GM19035 (cell line): ENCODE data around the gene DNAI4.
"Not testable (repeated sequence)": the region's sequence is repeated elsewhere in the genome, so short reads cannot be mapped to it uniquely, and the experiment has no call there.

Source experiments
- ATAC-seq: cut with Tn5 transposase; IDR thresholded peaks from one replicate; pipeline ENCODE4 v1.9.1; 2021; ENCODE audit not compliant: unreplicated experiment

Gene DNAI4, protein sequence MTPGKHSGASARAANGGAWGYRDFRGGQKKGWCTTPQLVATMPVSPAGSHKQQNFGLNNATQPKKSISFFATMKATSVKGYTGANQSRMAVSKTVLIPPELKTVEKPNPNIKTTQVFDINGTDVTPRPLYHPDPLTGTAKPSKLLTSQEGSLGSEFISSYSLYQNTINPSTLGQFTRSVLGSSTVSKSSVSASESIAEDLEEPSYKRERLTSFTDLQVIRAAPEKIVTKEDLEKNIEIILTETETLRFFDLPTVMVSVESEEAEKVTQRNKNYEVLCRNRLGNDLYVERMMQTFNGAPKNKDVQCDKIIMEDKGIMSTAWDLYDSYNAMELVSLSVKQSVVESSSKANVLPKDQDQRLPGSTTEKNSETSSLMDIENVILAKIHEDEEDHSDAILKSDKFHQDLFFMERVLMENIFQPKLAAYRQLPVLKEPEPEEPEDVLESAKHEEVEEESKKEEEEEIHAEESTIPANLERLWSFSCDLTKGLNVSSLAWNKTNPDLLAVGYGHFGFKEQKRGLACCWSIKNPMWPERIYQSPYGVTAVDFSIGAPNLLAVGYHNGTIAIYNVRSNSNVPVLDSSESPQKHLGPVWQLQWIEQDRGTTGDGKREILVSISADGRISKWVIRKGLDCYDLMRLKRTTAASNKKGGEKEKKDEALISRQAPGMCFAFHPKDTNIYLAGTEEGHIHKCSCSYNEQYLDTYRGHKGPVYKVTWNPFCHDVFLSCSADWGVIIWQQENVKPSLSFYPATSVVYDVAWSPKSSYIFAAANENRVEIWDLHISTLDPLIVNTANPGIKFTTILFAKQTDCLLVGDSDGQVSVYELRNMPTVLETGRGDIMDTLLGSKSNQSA

DNA sequence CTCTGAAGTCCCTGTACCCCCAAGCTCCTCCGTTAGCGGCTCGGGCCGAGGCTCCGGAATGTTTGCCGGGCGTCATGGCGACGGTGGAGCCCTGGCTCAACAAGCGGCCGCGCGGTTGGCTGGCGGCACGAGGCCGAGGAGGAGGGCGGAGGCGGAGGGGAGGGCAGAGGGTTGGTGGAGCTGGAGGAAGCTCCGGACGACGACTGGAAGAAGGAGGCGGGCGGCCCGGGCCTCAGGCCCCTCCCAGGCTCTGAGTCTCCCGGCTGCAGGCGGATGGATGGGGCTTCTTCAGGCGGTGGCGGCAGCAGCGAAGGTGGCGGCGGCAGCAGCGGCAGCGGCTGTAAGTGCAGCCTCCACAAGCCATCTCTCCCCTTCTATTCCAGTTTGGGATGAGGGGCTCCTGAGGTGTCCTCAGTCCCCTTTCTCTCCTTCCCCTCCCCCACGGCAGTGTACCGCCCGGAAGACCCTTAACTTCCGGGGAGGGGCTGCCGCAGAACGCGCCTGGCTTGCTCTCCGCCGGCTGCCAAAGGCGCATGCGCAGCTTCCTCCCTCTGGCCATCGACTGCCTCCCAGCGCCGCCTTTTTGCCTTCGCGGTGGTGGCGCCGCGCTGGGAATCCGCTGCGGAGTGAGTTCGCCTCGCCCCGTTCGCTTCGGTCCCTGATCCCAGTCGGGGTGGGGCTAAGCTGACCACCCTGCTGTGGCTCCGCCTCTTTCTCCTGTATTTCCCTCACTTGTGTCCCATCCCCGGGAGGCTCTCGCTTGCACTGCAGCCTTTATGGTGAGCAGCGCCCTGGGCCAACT lies at the start of gene DNAI4, which contains the start of gene MIER1:
DNAI4 (minus strand) TSS at position 101 of the 802 bp plus-strand sequence; CDS start at position 76, 25 bp downstream.
MIER1 (plus strand) TSS at position 235 of the 802 bp plus-strand sequence; CDS start at position 274, 39 bp downstream.
- peak; percentile 93 for ATAC-seq

GRCh38 chr1:66968574-66968973 lies 43.9 kb upstream of the DNAI4 start:
- no peak for ATAC-seq

DNA sequence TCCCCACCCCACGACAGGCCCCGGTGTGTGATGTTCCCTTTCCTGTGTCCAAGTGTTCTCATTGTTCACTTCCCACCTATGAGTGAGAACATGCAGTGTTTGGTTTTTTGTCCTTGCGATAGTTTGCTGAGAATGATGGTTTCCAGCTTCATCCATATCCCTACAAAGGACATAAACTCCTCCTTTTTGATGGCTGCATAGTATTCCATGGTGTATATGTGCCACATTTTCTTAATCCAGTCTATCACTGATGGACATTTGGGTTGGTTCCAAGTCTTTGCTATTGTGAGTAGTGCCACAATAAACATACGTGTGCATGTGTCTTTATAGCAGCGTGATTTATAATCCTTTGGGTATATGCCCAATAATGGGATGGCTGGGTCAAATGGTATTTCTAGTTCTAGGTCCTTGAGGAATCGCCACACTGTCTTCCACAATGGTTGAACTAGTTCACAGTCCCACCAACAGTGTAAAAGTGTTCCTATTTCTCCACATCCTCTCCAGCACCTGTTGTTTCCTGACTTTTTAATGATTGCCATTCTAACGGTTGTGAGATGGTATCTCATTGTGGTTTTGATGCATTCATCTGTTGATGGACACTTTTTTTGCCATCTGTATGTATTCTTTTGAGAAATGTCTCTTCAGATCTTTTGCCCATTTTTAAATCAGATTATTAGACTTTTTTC lies 41.7 kb upstream of the DNAI4 start:
- not testable (repeated sequence) for ATAC-seq

DNA sequence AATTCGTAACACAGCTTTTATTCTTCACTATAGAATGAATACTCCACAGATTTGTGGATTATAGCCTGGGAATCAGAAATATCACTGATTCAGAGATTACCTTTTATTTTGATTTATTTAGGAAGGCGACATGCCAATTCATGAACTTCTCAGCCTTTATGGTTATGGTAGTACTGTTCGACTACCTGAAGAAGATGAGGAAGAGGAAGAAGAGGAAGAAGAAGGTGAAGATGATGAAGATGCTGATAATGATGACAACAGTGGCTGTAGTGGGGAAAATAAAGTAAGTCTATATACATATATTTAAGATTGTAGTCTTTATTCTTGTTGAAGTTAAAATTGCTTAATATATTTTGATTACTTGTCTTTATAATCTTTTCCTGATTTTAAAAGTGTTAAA lies 33.3 kb upstream of the DNAI4 start:
- ATAC-seq, result no peak

- peak; percentile 49 for ATAC-seq
Measured at GRCh38 chr1:66954208-66954607, 29.6 kb upstream of the DNAI4 start.

GRCh38 chr1:66951513-66951912 lies 26.9 kb upstream of the DNAI4 start:
- no peak for ATAC-seq

GRCh38 chr1:66947267-66947666 lies 22.6 kb upstream of the DNAI4 start:
- ATAC-seq, result no peak

GRCh38 chr1:66945316-66945715 lies 20.7 kb upstream of the DNAI4 start:
- ATAC-seq, result no peak

GRCh38 chr1:66944330-66945274 lies 19.9 kb upstream of the DNAI4 start:
- ATAC-seq, result no peak

DNA sequence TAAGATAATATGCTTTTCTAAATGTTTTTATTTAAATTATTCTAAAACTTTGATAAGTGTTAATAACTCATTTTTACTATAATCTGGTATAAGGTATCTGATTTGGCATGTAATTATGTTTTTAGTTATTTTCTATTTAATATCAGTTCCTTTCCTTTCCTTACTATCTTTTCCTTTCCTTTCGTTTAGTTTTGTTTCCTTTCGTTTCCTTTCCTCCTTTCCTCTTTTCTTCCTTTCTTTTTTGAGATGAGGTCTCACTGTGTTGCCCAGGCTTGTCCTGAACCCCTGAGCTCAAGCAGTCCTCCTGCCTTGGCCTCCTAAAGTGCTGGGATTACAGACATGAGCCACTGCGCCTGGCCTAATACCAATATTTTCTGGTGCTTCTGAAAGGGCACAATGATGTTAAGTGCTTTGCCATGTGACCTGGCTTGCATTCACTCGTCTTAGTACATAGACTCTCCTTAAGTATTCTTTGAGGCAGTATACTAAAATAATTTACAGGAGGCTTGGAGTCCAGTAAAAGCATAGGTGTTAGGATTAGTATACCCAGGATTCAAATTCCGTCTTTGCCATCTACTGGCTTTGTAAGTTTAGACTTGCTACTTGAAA lies 18.8 kb upstream of the DNAI4 start:
- ATAC-seq, result no peak

DNA sequence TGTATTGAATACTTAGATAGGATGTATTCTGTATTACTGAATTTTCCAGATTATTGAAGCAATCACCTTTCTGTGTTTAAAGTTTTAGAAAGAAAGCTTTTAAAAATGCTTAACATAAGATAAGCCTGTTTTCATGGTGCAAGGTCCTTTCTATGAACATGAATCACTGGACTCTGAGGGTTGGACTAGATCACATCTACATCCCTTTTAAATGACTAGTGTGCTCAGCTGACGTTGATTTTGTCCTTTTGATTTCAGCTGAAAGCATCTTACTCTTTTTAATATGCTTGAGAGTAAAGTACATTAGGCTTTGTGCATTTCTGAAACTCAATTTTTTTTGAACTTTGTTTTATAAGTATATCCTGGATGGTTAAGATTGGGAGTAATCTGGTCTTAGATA lies 16.3 kb upstream of the DNAI4 start:
- ATAC-seq, result no peak

DNA sequence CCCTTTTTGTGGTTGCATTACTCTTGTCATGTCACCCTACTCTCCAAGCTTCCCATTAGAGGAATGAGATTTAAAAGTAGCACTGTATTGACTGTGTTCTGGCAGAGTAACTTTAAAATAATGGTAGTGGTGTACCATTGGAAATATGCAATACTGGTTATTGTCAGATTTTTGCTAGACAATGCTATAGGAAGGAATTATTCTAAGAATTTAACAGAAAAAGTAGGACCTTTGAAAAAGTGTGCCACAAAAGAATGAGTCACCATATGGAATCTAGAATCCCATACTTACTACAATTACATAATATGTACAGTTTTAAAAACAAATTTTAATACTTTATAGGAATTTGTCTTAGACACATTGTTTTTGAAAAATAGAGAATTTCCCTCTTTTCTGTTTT lies 14.0 kb upstream of the DNAI4 start:
- no peak for ATAC-seq

DNA sequence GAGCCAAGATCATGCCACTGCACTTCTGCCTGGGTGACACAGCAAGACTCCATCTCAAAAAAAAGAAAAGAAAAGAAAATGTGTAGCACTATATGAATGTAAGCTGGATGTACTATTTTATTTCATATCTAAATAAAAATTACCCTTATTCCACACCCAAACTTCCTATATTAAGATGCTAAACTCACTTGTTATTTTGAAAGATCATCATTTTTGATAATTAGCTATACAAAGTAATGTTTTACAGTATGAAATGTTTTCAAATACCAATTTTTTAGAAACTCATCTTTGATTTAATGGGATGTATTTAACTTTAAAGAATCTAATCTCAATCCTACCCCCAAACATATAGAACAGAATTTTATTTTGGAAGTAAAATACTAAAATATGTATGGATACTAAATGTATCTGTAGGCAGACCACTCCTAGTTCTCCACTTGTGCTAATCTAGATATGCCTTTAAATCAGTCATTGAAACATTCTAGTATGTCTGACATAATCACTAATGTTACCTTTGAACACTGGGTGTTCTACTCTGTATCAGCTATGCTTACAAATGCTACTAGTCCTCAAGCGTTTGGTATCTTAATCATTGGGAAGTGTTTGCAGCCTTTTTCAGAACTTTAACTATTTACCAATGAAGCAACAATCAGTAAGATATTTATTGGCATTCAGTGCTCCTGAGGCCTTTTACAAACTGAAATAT lies 13.0 kb upstream of the DNAI4 start:
- no peak for ATAC-seq

DNA sequence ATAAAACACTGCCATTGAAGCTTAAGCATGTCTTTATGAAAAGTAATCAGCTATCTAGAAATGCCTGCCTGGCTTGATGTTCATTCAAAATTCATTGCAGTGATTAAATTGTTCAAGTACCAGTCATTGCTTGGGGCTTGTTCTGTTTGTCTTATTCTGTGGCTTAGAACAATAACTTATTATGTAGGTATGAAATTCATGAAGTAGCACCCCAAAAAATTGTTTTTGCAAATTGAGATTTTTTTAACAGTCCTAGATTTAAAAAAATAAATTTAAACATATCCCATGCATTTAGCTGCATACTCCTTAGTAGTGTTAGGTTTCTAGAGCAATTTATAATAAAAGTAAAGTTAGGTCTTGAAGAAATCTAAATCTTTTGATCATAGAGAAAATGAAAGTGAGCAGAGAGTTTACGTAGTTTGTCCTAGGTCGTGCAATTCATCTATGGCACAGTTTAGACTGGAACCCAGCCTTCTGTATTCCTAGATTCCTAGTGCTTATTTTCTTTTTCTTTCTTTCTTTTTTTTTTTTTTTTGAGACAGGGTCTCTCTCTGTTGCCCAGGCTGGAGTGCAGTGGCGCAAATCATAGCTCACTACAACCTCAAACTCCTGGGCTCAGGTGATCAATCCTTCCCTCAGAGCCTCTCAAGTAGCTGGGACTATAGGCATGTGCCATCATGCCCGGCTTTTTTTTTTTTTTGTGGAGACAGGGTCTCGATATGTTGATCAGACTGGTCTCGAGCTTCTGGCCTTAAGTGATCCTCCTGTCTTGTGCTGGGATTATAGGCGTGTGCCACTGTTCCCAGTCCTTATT lies 9.4 kb upstream of the DNAI4 start:
- no peak for ATAC-seq

- no peak for ATAC-seq
Measured at GRCh38 chr1:66932291-66932690, 7.6 kb upstream of the DNAI4 start.

DNA sequence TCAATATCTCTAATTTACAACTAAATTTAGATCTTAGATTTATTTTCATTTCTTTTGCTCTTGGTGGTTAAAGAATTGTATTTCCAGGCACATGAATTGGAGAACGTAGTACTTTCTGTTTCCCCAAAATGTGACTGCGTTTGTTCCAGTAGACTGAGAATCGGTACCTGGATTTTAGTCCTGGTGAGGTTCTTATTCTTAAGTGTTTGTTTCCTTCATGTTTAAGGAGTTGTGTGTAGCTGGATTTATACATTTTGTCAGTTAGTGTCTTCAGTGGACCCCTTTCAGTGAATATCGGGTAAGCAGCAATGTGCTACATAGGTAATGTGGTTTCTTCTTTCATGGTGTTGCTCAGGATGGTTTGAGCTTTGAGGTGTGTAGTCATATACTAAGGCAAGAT lies 6.9 kb upstream of the DNAI4 start:
- no peak for ATAC-seq

DNA sequence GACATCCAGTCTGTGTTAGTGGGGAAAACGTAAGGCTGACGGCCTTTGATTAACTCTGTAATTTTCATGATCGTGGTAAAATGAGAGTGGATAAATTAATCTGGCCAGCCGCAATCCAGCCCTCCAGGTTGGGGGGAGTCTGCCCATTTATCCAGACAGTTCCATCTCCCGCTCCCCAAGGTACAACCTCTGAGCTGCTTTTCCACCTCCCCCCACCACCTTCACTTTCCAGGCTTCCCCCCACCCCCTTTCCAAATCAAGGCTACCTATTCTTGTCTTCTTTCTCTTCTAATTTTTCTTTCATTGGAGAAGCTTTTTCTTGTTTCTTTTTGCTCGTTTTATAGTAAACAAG lies 6.1 kb upstream of the DNAI4 start:
- no peak for ATAC-seq
